WI38 (cell line): ENCODE measurements around the gene PLVAP.
"Not testable (repeated sequence)": the region's sequence is repeated elsewhere in the genome, so short reads cannot be mapped to it uniquely, and the experiment has no call there.

Source experiments
- H3K4me3 ChIP-seq: 2 replicates; pipeline ENCODE4 v1.5.1; 2011; ENCODE audit warnings: low read depth, mild to moderate bottlenecking, control low read depth, low read length
- TF ChIP-seq, protein P1 (sequence below): IDR thresholded peaks from 2 replicates; pipeline ENCODE4 v1.5.1; 2012; ENCODE audit warnings: low read depth, mild to moderate bottlenecking, control low read depth, low read length

PLVAP gene

GRCh38 chr19:17370026-17370587, 7.0 kb downstream of the PLVAP start:
- TF ChIP-seq, protein P1, sequence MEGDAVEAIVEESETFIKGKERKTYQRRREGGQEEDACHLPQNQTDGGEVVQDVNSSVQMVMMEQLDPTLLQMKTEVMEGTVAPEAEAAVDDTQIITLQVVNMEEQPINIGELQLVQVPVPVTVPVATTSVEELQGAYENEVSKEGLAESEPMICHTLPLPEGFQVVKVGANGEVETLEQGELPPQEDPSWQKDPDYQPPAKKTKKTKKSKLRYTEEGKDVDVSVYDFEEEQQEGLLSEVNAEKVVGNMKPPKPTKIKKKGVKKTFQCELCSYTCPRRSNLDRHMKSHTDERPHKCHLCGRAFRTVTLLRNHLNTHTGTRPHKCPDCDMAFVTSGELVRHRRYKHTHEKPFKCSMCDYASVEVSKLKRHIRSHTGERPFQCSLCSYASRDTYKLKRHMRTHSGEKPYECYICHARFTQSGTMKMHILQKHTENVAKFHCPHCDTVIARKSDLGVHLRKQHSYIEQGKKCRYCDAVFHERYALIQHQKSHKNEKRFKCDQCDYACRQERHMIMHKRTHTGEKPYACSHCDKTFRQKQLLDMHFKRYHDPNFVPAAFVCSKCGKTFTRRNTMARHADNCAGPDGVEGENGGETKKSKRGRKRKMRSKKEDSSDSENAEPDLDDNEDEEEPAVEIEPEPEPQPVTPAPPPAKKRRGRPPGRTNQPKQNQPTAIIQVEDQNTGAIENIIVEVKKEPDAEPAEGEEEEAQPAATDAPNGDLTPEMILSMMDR, result no peak
- no peak overlapping the region for H3K4me3 ChIP-seq

- no peak overlapping the region for H3K4me3 ChIP-seq
- TF ChIP-seq, protein P1, result no peak
Observed at GRCh38 chr19:17365361-17365760, 11.8 kb downstream of the PLVAP start.

- H3K4me3 ChIP-seq, result not testable (repeated sequence)
Observed at GRCh38 chr19:17363852-17364605, 13.1 kb downstream of the PLVAP start.

DNA sequence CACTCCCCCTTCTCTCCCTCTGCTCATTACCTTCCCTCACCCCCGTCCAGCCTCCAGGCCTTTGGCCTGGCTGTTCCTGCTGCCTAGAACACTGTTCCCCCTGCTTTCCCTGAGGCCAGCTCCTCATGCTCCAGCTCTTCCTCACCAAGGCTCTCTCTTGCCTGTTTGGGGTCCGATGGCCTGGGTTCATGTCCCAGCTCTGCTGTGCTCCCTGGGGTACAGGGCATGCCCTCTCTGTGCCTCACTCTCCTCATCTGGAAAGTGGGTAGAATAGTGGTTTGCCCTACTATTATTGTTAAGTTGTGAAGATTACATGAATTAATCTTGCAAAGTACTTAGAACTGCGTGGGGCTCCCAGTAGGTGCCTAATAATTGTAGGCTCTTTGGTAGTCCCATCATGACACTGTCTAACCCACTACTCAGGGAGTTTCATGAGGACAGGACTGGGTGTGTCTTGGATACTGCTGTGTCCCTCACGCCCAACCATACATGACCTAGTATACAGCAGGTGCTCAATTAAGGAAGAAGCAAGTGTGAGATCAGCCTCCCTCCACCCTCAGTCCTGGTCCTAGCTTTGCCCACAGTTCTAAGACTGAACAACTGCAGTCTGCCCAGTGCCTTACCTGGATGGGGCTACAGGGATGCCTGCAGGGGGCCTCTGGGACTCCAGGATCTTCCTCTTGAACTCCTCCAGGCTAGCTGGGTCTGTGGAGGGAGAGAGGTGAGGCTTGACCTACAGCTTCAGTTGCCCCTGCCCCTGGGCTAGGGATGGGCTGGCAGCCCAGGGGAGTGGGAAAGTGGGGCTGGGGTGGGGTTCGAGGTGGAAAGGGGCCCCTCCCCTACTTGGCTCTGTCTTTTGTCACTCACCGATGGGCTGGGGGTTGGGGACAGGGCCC, 17.0 kb downstream of the PLVAP start:
- H3K4me3 ChIP-seq, result no peak overlapping the region
- TF ChIP-seq, protein P1, result no peak

DNA sequence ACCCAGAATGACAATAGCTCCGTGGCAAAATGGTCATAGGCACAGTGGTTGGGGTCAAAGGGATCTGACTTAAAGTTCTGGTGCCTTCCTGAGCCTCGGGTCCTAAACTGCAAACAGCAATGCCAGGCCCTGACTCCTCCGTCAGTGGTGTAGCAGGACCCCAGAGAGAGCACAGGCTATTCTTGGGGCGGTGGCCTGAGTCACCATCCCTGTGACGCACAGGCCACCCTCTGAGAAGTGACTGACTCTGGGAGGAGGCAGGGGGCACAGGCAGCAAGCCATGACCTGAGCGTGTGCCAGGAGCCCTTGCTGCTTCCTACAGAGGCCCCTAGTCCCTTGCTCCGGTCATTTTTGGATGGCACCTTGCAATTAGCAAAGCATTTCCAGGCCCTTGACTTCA, 18.7 kb downstream of the PLVAP start:
- H3K4me3 ChIP-seq, result no peak overlapping the region
- TF ChIP-seq, protein P1, result no peak

DNA sequence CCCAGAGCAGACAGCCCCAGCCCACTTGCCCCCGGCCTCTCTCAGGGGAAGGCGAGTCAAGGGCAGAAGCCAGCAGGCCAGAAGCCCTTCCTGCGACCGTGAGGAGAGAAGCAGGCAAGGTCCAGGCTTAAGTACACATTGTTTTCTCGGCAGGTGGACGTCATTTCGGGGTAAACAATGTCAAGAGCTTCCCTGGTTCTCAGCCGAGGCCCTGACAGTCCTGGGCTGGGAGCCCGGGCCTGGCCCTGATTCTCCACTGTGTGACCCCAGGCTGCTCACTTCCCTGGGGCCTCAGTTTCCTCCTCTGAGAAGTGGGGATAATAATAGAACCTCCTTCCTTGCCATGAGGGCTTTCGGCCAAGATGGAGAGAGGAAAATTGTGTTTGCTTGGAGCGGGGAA, 19.4 kb downstream of the PLVAP start:
- TF ChIP-seq, protein P1, result no peak

DNA sequence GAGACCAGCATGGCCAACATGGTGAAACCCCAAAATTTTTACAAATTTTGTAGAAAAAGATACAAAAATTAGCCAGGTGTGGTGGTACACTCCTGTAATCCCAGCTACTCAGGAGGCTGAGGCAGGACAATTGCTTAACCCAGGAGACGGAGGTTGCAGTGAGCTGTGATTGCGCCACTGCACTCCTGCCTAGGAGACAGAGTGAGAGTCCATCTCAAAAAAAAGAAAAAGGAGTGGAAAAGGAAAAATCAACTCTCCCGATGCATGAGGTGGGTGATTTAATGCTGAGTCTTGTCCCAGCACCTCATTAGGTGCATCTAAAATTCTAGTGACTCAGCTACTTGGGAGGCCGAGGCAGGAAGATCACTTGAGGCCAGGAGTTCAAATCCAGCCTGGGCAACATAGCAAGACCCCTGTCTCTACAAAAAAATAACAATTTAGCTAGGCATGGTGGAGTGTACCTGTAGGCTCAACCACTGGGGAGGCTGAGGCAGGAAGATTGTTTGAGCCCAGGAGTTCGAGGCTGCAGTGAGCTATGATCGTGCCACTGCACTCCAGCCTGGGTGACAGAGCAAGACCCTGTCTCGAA, 20.0 kb downstream of the PLVAP start:
- TF ChIP-seq, protein P1, result no peak
- H3K4me3 ChIP-seq, result no peak overlapping the region

More for the DNA sequence above, 19.4 kb downstream of the PLVAP start:
- H3K4me3 ChIP-seq, result no peak overlapping the region
